Upper lobe of left lung (tissue), 4 donors: ENCODE data around the gene WLS.

Experiments used
- EP300 ChIP-seq, 4 donors: sonication (generic); formaldehyde crosslinking; IDR thresholded peaks; one replicate each; pipeline ENCODE4 v1.5.1; 2017; ENCODE audit warnings: antibody characterized with exemption in 4 of 4, control low read depth in 2 of 4
- POLR2A ChIP-seq, 4 donors: fragments of 450-650 bp; IDR thresholded peaks; one replicate each; pipeline ENCODE4 v1.5.1; 2016 to 2017; ENCODE audit warnings: antibody characterized with exemption in 4 of 4, mild to moderate bottlenecking in 2 of 4
- TF ChIP-seq, protein P1 (sequence below), 6 experiments: fragments of 450-650 bp in 4 of 6; fragments of 200-600 bp in 2 of 6; sonication (generic) in 2 of 6; IDR thresholded peaks; one replicate each; pipeline ENCODE4 v1.5.1; 2016 to 2019; ENCODE audit warnings: antibody characterized with exemption in 6 of 6

DNA sequence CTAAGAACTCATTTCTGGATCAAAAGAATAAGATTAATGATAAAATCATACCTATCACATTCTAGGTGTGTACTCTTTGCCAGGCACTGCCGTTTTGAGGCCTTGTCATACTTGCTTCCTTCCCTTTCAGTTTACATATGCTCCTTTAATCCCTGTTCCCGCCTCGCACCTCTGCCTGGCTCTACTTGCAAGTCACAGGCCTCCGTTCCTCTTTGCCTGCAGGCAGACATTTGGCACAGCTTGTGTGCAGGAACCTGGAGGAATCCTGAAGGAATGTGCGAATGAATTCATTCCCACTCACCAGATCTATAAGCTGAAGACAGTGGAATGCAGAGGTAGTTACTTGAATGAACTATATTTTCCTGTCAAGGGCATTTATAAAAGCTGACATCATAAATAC, 13.8 kb downstream of the WLS start:
- TF ChIP-seq, protein P1, sequence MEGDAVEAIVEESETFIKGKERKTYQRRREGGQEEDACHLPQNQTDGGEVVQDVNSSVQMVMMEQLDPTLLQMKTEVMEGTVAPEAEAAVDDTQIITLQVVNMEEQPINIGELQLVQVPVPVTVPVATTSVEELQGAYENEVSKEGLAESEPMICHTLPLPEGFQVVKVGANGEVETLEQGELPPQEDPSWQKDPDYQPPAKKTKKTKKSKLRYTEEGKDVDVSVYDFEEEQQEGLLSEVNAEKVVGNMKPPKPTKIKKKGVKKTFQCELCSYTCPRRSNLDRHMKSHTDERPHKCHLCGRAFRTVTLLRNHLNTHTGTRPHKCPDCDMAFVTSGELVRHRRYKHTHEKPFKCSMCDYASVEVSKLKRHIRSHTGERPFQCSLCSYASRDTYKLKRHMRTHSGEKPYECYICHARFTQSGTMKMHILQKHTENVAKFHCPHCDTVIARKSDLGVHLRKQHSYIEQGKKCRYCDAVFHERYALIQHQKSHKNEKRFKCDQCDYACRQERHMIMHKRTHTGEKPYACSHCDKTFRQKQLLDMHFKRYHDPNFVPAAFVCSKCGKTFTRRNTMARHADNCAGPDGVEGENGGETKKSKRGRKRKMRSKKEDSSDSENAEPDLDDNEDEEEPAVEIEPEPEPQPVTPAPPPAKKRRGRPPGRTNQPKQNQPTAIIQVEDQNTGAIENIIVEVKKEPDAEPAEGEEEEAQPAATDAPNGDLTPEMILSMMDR (IDR thresholded peaks at IDR 0.05): no peak
- no peak for TF ChIP-seq EP300 (IDR thresholded peaks at IDR 0.05)
- no peak for TF ChIP-seq POLR2A (IDR thresholded peaks at IDR 0.05)
